Activated gamma-delta T cell (primary cell): ENCODE results near the gene SEZ6L.
"Not testable (repeated sequence)": the region's sequence is repeated elsewhere in the genome, so short reads cannot be mapped to it uniquely, and the experiment has no call there.

Experiments used
- DNase-seq: peaks from one replicate; lab custom pipeline; 2025; lab: John Stamatoyannopoulos, UW

Gene SEZ6L

DNA sequence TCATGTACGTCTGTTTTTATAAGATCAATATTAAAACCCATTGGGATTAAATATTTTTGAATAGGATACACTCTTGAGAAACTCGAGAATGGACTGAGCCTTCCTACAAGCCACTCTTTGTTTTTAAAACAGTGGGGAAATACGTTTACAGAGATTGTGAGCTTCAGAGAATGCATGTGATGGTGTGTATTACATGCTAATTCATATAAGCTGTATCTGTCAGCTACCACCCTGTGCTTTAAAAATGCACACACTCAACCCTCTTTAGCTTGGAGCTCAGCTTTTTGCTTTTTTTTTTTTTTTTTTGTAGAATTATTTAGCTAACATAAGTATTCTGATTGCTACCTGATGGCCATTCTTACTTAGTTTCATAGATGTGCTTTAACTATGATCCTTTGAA lies 213.5 kb downstream of the SEZ6L start:
- no peak for DNase-seq

DNA sequence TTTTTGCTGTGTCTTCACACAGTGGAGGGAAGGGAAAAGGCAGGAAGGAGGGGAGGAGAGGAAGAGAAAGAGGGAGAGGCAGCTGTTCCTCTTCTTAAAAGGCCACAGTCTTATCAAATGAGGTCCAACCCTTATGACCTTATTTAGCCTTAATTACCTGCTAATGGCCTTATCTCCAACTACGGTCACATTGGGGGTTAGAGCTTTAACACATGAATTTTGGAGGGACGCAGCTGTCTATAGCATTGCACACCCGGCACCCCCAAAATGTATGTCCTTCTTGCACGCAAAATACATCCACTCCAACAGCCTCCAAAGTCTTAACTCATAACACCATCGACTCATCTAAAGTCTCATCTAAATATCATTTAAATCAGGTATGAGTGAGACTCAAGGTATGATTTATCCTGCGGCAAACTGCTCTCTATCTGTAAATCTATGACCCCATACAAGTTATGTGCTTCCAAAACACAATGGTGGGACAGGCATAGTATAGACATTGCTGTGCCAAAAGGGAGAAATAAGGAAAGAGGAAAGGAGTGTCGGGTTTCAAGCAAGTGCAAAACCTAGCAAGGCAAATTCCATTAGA lies 214.8 kb downstream of the SEZ6L start:
- DNase-seq: no peak

DNA sequence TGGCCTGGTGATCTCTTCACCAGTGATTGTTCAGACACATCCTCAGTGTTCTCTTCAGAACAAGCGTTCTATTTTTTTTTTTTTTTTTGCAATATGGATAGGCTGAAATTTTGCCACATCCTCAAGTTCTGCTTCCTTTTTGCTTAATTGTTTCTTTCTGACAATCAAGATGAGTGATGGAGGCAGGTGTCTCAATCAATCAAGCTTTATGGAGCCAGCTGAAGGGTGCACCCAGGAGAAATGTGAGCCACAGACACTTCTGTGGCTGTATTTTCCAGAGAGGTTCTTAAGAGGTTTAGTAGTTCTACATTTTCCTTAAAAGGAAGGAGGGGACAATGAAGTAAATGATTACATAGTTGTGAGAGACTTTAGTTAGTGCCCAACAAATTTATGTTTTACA lies 215.9 kb downstream of the SEZ6L start:
- no peak for DNase-seq

DNA sequence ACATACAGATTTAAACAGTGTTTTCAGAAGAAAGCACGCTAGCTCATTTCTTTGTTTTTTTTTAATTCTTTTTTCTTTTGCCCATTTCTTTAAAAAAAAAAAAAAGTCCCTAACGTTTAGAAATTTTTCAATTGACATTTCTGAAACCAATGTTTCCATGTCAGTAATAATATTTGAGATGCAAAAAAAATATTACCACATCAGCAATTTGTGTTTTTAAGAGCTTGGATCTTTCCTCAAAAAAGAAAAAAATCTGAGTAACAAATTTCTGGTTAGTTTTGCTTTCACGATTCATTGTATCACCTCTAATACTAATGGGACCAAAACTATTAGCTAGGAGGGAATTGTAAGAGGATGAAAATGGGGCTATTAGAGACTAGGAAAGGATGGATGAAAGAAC lies 219.9 kb downstream of the SEZ6L start:
- no peak for DNase-seq

DNA sequence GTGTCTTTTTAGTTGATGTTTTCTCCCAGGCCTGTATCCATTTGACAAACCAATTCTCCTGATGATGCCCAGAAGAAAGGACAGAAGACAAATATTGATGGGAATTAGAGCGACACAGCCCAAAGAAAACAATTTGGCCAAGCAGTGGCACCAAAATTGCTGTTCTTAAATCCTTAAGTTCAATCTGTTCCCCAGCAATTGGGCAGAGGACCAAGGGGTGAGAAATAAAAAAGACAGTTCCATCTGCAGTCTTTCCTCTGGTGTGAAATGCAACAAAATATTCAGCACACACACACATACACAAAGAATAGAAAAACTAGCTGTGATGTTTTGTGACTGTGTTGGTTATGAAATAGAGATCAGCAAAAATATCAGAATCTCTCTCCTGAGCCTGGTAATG lies 221.8 kb downstream of the SEZ6L start:
- no peak for DNase-seq

DNA sequence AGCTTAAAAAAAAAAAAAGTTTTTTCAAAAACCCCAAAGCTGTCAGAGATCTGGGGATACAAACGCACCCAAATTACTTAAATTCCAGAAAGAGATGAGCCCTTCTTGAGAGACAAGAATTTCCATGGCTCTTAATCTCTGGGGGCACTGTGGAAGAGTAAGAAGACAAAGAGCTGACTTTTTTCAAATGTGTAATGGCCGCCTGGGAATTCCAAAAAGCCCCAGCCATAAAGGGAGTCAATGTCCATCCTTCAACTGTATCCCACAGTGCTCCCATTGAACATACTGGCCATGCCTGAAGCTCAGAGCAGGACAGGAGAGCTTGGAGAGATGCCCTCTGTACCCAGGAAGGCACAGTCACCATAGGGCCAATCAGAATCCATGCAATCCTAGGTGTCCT lies 222.4 kb downstream of the SEZ6L start:
- no peak for DNase-seq

DNA sequence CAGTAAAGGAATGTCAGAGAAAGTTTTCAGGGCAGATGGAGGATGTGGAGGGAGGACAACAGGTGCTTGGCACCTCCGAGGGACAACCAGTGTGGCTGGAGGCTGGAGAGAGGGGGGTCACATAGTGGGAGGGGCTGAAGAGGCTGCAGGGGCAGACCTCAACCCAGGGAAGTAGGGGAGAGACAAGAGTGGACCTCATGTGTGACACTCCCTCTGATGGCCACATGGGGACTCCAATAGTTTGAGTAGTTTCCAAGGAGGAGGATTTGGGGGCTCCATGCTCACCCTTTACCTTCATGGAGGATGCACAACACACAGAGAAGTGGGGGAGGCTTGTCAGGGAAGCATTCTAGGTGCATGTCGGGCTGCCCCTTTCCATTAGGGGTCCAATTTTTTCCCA lies 224.7 kb downstream of the SEZ6L start:
- no peak for DNase-seq

DNA sequence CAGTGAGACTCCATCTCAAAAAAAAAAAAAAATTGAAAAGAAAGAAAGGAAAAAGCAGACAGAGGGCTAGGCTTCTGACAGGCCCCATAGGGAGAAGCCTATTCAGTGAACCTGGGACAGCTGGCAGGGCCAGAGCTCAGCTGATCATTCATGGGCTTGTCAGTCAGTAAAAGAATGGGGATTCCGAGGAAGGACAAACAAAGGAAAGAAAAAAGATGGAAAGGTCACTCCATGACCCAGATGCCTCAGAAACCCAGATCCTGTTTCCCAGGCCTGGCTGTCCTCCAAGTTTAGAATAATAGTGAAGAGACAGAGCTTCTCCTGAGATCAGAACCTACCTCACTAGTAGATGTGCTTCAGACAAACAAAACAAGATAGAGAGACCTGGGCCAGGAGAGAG lies 225.5 kb downstream of the SEZ6L start:
- DNase-seq: no peak

DNA sequence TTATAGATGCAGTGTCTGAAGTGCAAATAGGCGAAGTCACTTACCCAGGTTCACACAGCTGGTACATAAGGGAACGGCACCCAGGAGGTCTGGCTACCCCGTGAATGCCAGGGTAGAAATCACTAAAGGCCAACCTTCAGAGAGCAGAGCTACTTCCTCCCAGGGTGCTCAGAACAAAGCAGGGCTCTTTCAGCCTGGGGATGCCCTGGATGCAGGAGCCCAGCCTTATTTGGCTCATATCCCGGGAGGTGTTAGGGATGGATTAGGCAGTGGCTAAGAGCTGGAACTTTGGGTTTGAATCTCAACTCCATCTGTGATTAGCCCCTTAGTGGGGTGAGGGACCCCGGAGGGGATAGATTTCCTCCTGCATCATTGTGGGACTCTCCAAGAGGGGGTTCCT lies 226.7 kb downstream of the SEZ6L start:
- DNase-seq: no peak

DNA sequence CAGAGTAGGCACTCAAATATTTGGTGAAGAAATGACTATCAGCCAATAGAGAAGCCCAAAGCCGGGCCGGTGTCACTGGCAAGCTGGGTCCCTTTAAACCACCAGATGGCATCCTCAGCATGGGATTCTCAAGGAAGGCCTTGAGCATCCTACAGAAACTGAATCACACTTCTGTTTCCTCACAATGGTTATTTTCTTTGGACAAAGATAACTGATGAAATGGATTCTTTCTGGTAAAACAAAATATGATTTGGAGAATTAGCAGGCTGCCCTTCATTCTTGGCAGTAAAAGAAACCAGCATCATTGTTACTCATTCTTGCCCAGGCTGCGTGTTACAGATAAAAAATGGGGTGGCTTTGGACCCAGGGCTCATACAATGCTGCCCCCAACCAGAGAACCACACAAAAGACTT lies 229.5 kb downstream of the SEZ6L start:
- DNase-seq: no peak

DNA sequence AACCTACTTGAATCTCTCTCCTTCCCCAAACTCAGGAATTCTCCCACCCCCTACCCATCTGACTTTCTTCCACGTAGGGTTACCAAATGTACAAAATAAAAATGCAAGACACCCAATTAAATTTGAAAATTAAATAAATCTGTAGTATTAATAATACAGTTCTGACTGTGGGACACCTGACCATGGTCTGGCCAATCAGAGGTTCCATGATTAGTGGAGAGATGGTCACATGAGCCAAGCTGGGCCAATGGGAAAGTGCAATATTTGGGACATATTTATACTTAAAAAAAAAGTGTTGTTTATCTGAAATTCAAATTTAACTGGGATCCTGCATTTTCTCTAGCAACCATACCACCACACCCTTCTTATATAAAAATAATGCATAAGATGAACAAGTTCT lies 230.0 kb downstream of the SEZ6L start:
- DNase-seq: no peak

DNA sequence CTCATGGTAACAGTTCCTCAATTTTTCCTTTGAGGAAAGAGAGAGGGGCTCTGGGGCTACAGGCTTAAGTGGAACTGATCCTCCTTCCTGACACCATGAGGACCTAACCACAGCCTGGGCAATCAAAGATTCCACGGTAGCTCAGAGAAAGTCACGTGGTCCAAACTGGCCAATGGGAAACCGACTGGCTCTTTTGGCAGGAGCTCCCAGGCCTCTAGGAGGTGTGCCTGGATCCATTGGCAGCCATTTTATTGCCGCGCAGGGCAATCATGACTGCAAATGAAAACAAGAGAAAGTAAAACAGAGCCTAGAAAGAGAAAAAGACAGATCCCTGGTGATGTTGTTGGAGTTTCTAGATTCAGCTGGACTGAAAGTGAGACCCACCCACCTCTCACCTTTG lies 232.5 kb downstream of the SEZ6L start:
- no peak for DNase-seq

DNA sequence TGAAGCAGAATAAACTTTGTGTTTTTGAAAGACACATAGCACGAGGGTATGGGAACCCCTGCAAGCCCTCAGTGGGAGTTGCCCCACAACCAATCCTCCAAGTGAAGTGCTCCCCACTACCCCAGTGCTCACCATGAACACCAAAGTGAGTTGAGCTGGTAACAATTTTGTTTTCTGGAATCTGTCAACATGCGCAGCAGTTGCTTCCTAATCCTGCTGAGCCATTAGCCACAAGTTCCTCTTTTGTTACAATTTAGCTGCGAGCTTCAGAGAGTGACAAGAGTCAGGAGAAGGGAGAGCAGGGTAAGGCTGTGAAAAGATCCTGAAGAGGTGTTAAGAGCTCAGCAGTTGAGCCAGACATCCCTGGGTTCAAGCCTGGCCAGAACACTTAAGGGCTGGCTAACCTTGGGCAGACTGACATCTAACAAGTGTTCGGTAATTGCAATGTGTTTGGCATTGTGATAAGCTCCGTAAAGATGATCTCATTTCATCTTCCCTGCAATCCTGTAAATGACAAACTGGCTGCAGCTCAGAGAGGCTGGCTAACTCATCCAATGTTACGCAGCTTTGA lies 235.7 kb downstream of the SEZ6L start:
- no peak for DNase-seq

DNA sequence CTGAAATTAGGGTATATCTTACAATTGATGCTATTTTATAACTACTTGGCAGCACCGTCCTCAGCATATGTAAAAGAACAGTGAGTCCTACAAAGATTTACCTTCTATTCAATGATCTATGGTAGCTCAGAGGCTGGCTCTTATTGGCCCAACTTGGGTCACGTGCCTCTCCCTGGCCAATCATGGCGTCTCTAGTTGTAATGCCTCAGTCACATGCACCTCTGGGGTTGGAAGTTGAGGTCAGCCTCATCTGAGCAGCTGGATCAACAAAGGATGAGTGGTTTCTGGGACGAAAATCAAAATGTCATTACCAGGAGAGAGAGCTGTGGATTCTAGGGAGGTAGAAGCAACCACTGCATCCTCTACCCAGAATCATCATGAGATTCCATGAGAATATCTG lies 236.9 kb downstream of the SEZ6L start:
- DNase-seq: no peak

DNA sequence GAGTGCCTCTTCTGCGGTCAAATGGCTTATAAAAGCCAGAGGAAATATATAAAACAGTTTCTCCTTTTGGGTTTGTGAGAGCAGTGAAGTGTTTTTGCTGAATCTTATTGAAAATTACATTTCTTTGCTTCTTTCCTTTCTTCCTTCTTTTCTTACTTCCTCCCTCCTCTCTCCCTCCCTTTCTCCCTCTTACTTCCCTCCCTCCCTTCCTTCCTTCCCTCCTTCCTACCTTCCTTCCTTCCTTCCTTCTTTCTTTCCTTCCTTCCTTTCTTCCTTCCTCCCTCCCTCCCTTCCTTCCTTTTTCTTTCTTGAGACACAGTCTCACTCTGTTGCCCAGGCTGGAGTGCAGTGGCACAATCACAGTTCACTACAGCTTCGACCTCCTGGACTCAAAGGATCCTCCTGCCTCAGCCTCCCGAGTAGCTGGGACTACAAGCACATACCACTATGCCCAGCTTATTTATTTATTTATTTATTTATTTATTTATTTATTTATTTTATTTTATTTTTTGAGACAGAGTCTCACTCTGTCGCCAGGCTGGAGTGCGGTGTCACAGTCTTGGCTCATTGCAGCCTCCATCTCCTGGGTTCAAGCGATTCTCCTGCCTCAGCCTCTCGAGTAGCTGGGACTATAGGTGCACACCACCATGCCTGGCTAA lies 239.4 kb downstream of the SEZ6L start:
- DNase-seq: not testable (repeated sequence)

DNA sequence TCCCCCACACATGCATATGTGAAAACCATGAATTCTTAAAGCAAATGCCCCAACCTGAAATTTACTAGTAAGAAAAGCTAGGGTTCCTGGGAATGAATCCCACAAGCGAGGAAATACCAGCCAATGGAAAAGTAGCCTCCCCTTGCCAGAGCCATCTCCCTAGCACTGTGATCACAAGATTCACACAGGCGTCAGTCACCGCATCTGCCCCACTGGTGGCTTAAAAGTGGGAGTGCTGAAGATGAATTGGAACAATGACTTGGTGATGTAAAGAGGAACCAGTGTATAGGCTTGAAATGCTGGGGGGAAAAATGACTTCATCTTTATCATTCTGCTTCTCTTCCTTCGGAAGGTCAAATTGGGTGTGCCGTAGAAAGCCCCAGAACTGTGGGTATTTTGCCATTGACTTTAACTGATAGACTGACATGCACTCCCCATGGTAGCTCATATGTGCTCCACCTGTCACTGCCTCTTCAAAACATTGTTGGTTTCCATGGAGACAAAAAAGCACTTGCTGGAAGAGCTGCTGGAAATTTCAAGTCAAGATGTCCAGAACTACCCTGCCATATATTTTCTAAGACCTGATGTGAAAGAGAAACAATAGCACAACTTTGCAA lies 240.6 kb downstream of the SEZ6L start:
- no peak for DNase-seq

DNA sequence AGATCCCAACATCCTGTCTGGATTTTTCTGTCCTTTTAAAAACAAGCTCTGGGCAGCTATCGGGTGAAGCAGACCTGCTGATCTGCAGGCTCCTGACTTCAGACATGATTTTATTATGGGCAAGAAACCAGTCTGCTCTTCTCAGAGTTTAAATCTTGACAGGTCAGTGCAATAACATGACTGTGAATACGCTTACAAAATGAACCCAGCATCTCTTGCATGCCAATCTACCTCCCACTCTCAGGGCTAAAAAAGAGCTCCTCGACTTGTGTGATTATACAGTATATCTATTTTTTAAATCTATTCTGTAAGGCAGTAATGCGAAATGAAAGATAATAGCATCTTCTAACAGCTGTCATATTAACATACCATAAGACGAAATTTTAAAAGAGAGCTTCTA lies 241.1 kb downstream of the SEZ6L start:
- no peak for DNase-seq

DNA sequence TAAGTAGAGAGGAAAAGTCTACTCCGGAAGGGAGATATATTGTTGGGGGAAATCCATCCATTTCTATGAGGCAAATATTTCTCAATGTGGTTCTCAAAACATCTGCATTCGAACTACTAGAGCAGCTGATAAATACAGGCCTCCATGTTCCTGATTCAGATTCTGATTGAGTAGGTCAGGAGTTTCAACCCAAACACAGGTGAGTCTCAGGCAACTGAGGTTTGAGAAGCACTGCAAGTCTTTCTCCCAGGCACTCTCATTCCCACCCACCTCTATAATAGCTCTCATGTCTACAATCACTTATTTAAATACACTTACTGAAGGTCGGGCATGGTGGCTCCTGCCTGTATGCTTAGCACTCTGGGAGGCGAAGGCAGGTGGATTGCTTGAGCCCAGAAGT lies 245.1 kb downstream of the SEZ6L start:
- DNase-seq: no peak

DNA sequence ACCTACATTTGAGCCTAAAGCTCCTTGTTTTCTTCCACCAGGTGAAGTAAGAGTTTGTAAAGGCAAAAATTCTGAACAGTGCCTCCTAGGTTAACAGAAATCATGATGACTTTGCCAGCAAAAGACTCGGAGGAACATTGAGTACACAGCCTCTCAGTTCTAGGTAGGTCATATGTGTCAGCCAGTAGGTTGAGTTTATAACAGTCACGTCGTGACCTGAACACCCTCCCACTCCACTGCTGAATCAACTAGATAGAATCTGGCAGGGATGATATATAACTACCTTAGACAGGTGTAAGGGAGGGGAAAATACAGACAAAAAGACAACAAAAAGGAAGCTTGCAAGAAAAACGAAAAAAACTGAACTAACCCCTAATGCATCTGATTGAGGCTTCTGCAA lies 247.0 kb downstream of the SEZ6L start:
- DNase-seq: no peak

DNA sequence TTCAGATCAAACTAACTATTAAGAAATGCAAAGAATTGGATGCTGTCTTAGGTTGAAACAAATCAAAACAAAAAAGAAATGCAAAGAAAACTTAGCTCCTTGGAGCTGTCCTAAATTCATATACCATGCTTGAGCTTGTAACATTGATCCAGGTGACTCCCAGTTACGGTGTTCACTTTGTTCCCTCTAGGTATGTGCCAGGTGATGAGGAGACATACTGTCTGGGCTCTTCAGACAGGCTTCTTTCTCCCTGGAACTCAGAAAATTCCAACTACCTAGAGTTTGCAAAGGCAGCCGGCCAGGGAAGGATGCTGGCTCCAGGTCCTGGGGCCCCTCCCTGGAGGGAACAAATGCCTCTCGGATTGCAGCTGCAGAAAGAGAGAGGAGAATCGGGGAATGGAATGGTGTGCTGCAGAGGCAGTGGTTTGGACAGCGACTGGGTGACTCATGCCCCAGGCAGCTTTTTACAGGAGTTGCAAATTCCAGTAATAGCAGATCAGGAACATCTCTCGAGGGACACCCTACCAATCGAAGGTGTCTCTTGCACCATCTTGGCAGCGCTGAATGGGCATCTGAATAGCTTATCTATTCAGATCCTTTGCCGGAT lies 247.5 kb downstream of the SEZ6L start:
- no peak for DNase-seq

DNA sequence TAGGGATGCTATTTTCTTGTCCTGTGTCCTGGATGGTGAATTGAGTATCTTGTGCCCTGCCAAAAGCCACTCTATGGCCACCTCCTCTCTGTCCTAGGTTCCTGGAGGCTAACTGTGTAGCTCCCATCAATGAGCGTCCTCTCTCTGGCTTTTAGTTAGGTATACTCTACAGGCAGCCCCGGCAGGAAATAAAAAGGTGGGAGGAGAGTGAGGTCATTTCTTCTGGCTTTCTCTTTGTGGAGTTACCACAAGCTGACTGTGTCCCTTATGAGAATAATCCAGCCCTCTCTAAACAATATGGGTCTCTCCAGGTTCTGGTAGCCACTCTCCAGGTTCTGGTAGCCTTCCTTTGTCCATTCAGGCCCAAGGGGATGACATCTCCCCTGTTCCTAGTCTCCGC lies 248.1 kb downstream of the SEZ6L start:
- DNase-seq: no peak

DNA sequence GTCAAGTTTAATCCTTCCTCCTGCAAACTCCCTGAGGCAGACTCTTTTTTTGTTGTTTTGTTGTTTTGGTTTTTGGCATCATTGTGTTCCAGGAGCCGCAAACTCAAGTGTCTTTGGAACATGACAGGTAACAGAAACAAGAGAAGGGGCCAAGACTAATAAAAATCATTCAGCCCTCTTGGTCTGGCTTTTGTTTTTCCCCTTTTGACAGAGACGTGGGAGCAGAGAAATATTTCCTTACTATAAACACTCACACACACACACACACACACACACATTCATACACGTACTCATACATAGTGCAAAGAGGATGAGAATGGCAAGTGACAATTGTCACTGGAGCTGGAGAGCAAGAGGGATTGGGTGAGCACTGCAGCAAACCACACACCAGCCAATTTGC lies 249.4 kb downstream of the SEZ6L start:
- DNase-seq: no peak

DNA sequence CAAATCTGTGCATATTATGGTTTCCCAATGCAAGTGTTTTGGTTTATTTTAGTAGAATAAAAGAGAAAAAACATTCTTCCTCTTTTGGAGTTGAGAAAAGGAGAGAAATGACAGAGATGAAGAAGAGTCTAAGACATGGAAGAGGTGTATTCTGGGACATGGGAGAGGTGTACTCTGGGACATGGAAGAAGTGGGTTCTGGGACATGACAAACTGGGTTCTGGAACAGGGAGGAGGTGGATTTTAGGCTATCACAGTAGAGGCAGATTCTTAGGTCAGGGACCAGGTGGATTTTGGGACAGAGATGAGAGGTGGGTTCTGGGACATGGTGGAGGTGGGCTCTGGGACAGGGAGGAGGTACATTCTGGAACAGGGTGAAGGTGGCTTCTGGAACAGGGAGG lies 257.7 kb downstream of the SEZ6L start:
- DNase-seq: no peak
